ENCODE results near the gene MCCC2. TPM values are rescaled to one million over a fixed set of nuclear protein-coding genes. Genes with fewer than 3 reads are reported as not detected.

Gene MCCC2
- total and polyA plus RNA-seq, 2 donors (not counting 1 experiment from before 2014, with no cell fraction given): 25.7 to 49.7 TPM

DNA sequence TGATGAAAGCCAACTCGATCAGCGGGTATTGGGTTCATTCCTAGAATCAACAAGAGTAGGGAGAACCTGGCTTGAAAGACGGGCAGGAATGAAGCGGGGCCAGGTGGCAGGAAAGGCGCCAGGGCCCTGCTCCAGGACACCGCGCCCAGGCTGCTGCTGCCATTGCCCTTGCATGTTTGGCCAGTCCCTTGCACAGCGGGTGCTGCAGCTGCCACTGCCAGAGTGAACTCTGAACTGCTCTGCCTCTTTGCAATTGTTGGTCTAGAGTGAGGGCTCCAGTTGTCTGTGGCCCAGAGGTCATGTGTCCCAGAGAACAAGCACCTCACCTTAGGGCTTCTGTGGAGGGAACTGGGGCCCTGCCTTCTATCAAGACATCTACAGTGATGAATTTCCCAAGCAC, 107.9 kb downstream of the MCCC2 start:
- DNase-seq (no peak), ATAC-seq (ENCODE audit: low read depth) (no peak)
- intact Hi-C loops (cut with micrococcal nuclease): no loop called here
- ChIA-PET POLR2A (no interaction called here), CTCF (interaction anchor here (1.4 kb wide), 1 partner anchor 10 kb away, joined by 5 read pairs; no protein-coding TSS in a partner anchor)
- H3K4me3 Mint-ChIP-seq: no peak overlapping the region
- peaks cover 5% of the 10 kb centered on the region for H3K9me3 Mint-ChIP-seq (ENCODE audit: insufficient read depth)
- Histone ChIP-seq H3K4me3 (ENCODE audit: control extremely low read depth in 1 of 5, extremely low read depth in 1 of 5, insufficient read depth in 1 of 5, low read depth in 2 of 5, low read length in 4 of 5) (no peak overlapping the region), H3K4me2 (replicated peaks; ENCODE audit: low read depth, low read length, poor library complexity, severe bottlenecking) (no peak overlapping the region), H4K20me1 (ENCODE audit: control insufficient read depth, insufficient read depth, low read length, poor library complexity, severe bottlenecking) (no peaks in the 10 kb centered on the region), H3K79me2 (ENCODE audit: control insufficient read depth, insufficient read depth, low read length) (no peaks in the 10 kb centered on the region), H3K4me1 (ENCODE audit: control insufficient read depth in 2 of 2, insufficient read depth in 2 of 2, low read length in 2 of 2) (no peaks in the 10 kb centered on the region), H3K27me3 (replicated peaks in 1 of 4; ENCODE audit: control extremely low read depth in 1 of 4, control insufficient read depth in 3 of 4, insufficient read depth in 4 of 4, low read length in 3 of 4) (peaks cover 0 to 4% (median 0%) of the 10 kb centered on the region in 4 experiments), H3K9me3 (ENCODE audit: control extremely low read depth in 1 of 3, control insufficient read depth in 2 of 3, insufficient read depth in 1 of 3, low read length in 2 of 3) (peaks cover 0 to 10% (median 0%) of the 10 kb centered on the region in 3 donors), H2AFZ (ENCODE audit: insufficient read depth, low read depth, low read length, poor library complexity, severe bottlenecking) (no peak overlapping the region), H3K27ac (ENCODE audit: low read length in 2 of 2) (no peak overlapping the region), H3K9ac (ENCODE audit: low read length) (no peak overlapping the region), H3K36me3 (replicated peaks in 1 of 2; ENCODE audit: control extremely low read depth in 1 of 2, control insufficient read depth in 1 of 2, extremely low read depth in 1 of 2, insufficient read depth in 2 of 2, low read length in 1 of 2) (no peaks in the 10 kb centered on the region)
- H3K27me3 Mint-ChIP-seq: peaks cover 16% of the 10 kb centered on the region
- H3K27ac Mint-ChIP-seq: no peak overlapping the region
- peaks cover 5% of the 10 kb centered on the region for H3K4me1 Mint-ChIP-seq
- 96% methylated on average over 7 of the region's 8 CpGs for whole genome bisulfite sequencing (ENCODE audit: insufficient coverage)
- TF ChIP-seq EZH2 (IDR thresholded peaks at IDR 0.05; ENCODE audit: borderline replicate concordance, insufficient read depth, low read depth, low read length, poor library complexity, severe bottlenecking): no peak
- TF ChIP-seq, protein P1, sequence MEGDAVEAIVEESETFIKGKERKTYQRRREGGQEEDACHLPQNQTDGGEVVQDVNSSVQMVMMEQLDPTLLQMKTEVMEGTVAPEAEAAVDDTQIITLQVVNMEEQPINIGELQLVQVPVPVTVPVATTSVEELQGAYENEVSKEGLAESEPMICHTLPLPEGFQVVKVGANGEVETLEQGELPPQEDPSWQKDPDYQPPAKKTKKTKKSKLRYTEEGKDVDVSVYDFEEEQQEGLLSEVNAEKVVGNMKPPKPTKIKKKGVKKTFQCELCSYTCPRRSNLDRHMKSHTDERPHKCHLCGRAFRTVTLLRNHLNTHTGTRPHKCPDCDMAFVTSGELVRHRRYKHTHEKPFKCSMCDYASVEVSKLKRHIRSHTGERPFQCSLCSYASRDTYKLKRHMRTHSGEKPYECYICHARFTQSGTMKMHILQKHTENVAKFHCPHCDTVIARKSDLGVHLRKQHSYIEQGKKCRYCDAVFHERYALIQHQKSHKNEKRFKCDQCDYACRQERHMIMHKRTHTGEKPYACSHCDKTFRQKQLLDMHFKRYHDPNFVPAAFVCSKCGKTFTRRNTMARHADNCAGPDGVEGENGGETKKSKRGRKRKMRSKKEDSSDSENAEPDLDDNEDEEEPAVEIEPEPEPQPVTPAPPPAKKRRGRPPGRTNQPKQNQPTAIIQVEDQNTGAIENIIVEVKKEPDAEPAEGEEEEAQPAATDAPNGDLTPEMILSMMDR (IDR thresholded peaks at IDR 0.05): no peak

DNA sequence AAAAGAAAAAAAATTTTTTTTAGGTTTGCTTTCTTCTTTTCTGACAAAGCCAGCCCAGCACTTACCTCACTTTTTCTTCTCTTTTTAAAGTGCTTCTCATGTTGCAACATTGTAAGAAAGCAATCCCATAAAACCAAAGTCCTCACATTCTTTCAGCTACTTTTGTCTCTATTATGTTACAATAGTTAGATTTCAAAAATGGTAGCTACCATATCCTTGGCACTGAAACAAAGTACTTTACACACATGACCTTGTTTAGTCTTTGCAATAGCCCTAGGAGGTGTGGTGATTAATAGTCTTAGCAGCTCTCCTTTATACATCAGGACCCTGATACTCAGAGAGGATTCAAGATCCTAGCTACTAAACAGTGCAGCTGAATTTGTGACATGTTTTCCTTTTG, 108.5 kb downstream of the MCCC2 start:
- ChIA-PET POLR2A (no interaction called here), CTCF (interaction anchor here (1.4 kb wide), 1 partner anchor 9 kb away, joined by 5 read pairs; no protein-coding TSS in a partner anchor)
- Histone ChIP-seq H3K27ac (ENCODE audit: low read length in 2 of 2) (no peak overlapping the region), H3K9ac (ENCODE audit: low read length) (no peak overlapping the region), H3K79me2 (ENCODE audit: control insufficient read depth, insufficient read depth, low read length) (no peaks in the 10 kb centered on the region), H3K27me3 (replicated peaks in 1 of 4; ENCODE audit: control extremely low read depth in 1 of 4, control insufficient read depth in 3 of 4, insufficient read depth in 4 of 4, low read length in 3 of 4) (peaks cover 0 to 4% (median 0%) of the 10 kb centered on the region in 4 experiments), H3K36me3 (replicated peaks in 1 of 2; ENCODE audit: control extremely low read depth in 1 of 2, control insufficient read depth in 1 of 2, extremely low read depth in 1 of 2, insufficient read depth in 2 of 2, low read length in 1 of 2) (no peaks in the 10 kb centered on the region), H3K9me3 (ENCODE audit: control extremely low read depth in 1 of 3, control insufficient read depth in 2 of 3, insufficient read depth in 1 of 3, low read length in 2 of 3) (peaks cover 0 to 10% (median 0%) of the 10 kb centered on the region in 3 donors), H3K4me2 (replicated peaks; ENCODE audit: low read depth, low read length, poor library complexity, severe bottlenecking) (no peak overlapping the region), H3K4me1 (ENCODE audit: control insufficient read depth in 2 of 2, insufficient read depth in 2 of 2, low read length in 2 of 2) (no peaks in the 10 kb centered on the region), H3K4me3 (ENCODE audit: control extremely low read depth in 1 of 5, extremely low read depth in 1 of 5, insufficient read depth in 1 of 5, low read depth in 2 of 5, low read length in 4 of 5) (no peak overlapping the region), H4K20me1 (ENCODE audit: control insufficient read depth, insufficient read depth, low read length, poor library complexity, severe bottlenecking) (no peaks in the 10 kb centered on the region), H2AFZ (ENCODE audit: insufficient read depth, low read depth, low read length, poor library complexity, severe bottlenecking) (no peak overlapping the region)
- Mint-ChIP-seq H3K27ac (no peak overlapping the region), H3K9me3 (ENCODE audit: insufficient read depth) (peaks cover 5% of the 10 kb centered on the region), H3K4me3 (no peak overlapping the region), H3K4me1 (peaks cover 5% of the 10 kb centered on the region), H3K27me3 (peaks cover 16% of the 10 kb centered on the region)
- intact Hi-C loops (cut with micrococcal nuclease): no loop called here
- TF ChIP-seq, protein P1 (IDR thresholded peaks at IDR 0.05): no peak
- no peak for TF ChIP-seq EZH2 (IDR thresholded peaks at IDR 0.05; ENCODE audit: borderline replicate concordance, insufficient read depth, low read depth, low read length, poor library complexity, severe bottlenecking)
- no peak for ATAC-seq (ENCODE audit: low read depth)
- no peak for DNase-seq

Measured in B cell (primary cell).